NCI-H1436 (cell line): ENCODE measurements around the gene SPOCK1.

ENCODE experiments used
- DNase-seq: peaks from one replicate; lab custom pipeline; 2025; lab: John Stamatoyannopoulos, UW

The SPOCK1 gene

DNA sequence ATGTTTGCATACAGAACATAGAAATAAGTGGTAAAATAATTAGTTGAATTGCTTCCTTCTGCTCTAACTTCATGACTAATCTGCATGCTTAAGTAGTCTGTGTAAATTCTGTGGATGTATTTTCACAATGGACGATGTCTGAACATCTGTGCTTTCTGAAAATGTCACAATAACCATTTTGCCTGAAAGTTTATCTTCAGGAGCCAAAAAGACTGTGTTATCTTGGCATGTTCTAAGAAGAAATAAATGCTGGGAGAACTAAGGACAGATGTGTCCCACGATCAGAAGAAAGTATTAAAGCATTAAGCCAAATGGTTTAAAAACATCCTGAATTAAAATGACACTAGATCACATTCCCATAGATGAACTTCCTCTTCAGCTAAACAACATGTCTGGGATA is 397.6 kb downstream of the SPOCK1 start:
- DNase-seq, result no peak

- DNase-seq, result no peak
Measured at GRCh38 chr5:137099651-137100050, 399.5 kb downstream of the SPOCK1 start.

DNA sequence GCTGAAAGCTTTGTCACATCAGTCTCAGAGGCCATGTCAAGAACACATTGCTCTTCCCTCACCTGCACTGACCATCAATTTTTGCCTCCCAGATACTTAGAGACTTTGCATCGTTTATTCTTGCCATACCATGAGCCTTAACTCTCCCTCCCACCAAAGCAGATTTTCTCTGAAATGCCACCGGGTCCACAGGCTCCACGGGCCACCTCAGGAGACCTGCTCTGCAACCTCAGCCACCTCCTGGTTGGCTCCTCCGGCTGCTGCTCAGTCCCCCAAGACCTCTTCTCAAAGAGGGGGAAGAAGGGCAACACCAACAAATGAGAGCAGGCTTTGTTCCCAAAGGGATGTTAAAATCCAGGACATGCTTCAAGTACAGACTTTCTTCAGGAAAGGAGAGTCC is 400.5 kb downstream of the SPOCK1 start:
- no peak for DNase-seq

- DNase-seq, result no peak
Measured at GRCh38 chr5:137098238-137098637, 400.9 kb downstream of the SPOCK1 start.

GRCh38 chr5:137097203-137097602 is 401.9 kb downstream of the SPOCK1 start:
- no peak for DNase-seq

GRCh38 chr5:137096149-137097103 is 402.7 kb downstream of the SPOCK1 start:
- DNase-seq, result no peak

DNA sequence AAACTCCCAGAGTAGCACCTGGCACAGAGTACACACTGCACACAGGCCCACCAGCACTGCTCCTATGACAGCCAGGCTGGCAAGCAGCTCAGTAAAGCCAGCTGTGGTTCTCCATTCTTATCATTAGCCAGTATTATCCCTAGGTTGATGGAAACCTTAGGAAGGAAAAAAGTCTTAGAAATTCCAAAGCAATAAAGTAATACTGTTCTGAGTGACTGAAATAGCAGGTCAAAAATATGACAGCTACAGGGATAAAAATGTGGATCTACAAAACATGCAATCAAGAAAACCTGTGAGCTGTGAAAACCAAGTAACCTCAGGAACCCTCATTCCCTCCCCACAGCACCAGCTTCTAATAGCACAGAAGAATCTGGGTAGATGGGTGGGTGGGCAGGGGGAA is 403.5 kb downstream of the SPOCK1 start:
- no peak for DNase-seq

- no peak for DNase-seq
Measured at GRCh38 chr5:137092831-137093230, 406.3 kb downstream of the SPOCK1 start.

DNA sequence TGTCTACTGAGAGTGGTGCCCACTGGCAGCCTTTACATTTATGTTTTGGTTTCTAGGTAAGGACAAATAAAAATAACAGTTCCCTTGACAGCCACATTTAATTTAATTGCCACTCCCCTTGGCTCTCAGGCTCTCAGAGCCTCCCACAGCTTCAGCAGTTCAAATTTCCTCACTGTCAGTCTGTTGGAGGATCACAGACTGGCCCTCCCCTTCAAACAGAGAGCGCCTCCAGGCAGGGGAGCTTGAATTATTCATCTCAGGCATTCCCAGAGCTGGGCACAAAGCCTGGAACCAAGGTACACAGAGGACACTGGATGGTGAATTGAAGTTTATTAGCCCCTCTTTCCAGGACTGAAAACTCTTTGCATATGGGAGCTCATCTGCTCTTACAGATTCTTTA is 407.7 kb downstream of the SPOCK1 start:
- no peak for DNase-seq

- DNase-seq, result peak; percentile 24
Measured at GRCh38 chr5:137090721-137091120, 408.4 kb downstream of the SPOCK1 start.

- DNase-seq, result no peak
Measured at GRCh38 chr5:137090151-137090550, 409.0 kb downstream of the SPOCK1 start.

DNA sequence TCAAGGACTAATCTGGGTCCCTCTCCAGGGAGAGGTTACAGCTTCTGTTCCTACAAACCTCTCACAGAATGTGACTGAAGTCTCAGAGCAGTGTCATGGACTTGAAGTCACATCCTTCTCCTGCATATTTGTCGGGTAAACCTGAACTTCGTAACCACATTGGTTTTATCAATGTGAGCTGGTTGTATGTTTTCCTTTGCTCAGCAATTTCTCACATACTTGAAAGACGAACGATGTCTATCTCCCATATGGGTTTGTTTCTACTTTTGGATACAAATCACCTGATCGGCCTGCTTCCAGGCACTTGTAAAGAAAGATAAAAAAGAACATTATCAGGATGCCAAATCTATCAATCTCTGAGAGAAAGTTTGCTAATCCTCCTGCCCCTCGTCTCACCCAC is 411.0 kb downstream of the SPOCK1 start:
- DNase-seq, result no peak

DNA sequence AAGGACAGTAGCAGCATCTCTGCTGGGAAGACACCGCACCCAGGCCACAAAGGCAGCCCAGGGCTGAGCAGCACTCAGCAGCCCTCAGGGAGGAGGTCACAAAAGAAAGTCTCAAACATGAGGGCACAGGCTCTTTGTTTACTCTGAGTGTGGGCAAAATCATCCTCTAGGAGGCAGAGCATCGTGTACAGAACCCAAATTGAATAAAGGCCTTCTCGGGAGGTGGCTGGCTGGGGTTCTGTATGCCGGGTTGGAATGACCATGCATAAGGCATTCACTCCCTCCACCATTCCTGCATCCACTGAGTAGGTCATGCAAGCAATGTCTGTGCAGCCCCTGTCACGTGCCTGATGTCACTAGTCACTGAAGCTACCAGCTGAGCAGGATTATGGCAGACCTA is 412.8 kb downstream of the SPOCK1 start:
- DNase-seq, result no peak

GRCh38 chr5:137085206-137085605 is 413.9 kb downstream of the SPOCK1 start:
- no peak for DNase-seq

DNA sequence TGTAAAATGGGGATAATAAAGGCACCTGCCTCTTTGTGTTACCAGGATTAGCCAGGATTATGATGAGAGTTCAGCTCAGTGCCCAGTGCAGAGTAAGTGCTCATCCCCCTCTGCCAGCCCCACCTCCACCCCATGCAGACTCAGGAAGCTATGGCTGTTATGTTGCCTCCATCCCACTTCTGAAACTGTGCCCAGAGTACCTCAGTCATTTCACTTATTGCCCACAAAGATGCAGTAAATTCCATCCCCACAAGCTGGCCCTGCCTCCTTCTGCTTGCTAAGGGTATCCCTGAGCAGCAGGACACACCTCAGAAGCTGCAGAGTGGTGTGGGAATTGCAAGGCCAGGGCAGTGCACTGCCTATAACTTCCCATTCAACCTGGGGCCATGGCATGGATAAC is 415.1 kb downstream of the SPOCK1 start:
- no peak for DNase-seq

GRCh38 chr5:137082951-137083350 is 416.2 kb downstream of the SPOCK1 start:
- DNase-seq, result no peak

GRCh38 chr5:137078171-137078665 is 420.9 kb downstream of the SPOCK1 start:
- DNase-seq, result no peak

GRCh38 chr5:137075163-137075970 is 423.8 kb downstream of the SPOCK1 start:
- DNase-seq, result peak; percentile 85

DNA sequence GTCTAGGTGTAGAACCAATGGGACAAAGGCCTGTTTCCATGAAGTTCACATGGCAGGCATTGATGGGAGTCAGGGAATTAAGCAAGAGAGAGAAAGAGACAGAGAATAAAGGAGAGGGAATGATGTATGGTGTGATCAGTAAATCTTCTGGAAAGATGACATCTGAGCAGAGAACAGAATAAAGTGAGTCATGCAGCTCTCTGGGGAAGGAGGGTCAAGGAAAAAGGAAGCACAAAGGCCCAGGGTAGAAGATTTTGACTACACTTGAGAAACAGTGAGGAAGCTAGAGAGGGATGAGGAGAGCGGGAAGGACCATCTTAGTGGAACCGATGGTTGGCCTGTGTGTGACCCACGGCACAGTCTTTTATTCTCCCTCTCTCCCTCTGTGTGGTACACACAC is 425.9 kb downstream of the SPOCK1 start:
- DNase-seq, result no peak

DNA sequence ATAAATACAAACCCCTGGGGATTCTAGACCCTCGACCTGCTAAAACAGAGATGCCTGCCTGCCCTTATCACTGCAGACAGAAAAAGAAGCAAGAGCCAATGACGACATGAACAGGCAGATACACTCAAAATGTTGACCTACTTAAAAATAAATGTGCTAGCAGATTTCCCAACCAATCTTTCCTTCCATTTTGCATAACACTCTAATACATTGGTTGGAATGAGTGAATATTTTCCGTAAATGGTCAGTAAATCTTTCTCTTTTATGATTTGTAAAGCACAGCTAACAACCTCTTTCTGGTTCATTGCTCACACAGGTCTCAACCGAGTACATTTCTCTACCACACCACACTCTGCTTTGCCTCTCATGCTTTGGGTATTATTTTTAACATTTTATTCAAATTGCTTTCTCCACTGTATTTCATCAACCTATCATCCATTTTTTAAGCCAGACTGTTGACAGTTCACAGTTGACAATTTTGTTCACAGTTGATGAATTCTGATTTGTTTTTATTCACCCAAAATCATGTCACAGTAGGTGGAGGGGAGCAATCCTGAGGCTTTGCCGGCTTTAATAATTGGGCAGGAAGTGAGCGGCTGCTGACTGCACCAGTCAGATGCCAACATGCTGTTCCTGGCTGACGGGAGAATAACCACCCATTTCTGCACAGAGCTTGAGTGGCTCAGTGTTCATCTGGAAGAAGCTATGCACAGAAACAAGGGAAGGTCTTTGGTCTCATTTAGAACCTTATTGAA is 426.6 kb downstream of the SPOCK1 start:
- no peak for DNase-seq

GRCh38 chr5:137071931-137072330 is 427.2 kb downstream of the SPOCK1 start:
- no peak for DNase-seq

DNA sequence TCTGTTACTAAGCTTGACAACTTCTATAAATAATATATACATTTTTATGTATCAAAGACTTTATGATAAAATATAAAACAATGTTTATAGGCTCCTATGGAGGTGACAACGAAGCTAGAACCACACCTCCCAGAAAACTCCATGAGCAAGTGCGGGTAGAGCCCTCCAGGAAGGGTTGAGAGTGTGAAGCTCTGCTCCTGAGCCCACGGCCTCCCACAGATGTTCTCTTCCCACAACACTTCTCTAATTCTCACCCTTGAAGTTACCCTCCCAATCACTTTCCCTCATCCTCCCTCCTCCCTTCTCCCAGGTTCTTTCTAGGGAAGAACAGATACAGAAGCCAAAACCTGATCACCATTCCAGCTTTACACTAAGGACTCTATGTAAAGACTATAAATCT is 427.6 kb downstream of the SPOCK1 start:
- DNase-seq, result no peak
